T-helper 9 cell (primary cell): ENCODE results near the gene LSAMP.
"Not testable (repeated sequence)": the region's sequence is repeated elsewhere in the genome, so short reads cannot be mapped to it uniquely, and the experiment has no call there.

ENCODE experiments used
- DNase-seq: peaks from one replicate; pipeline ENCODE4 v3.0.0-alpha.2; 2020

The LSAMP gene

GRCh38 chr3:115862849-115863248 lies 582.4 kb downstream of the LSAMP start:
- no peak for DNase-seq

GRCh38 chr3:115862099-115862498 lies 583.2 kb downstream of the LSAMP start:
- DNase-seq: no peak

- DNase-seq: no peak
Observed at GRCh38 chr3:115861166-115861733, 584.0 kb downstream of the LSAMP start.

- DNase-seq: no peak
Observed at GRCh38 chr3:115860766-115861165, 584.5 kb downstream of the LSAMP start.

- no peak for DNase-seq
Observed at GRCh38 chr3:115859002-115859807, 586.1 kb downstream of the LSAMP start.

GRCh38 chr3:115857518-115858136 lies 587.7 kb downstream of the LSAMP start:
- no peak for DNase-seq

GRCh38 chr3:115855911-115856310 lies 589.4 kb downstream of the LSAMP start:
- DNase-seq: no peak

GRCh38 chr3:115853104-115853503 lies 592.2 kb downstream of the LSAMP start:
- DNase-seq: no peak

GRCh38 chr3:115852278-115852677 lies 593.0 kb downstream of the LSAMP start:
- no peak for DNase-seq

GRCh38 chr3:115851571-115851970 lies 593.7 kb downstream of the LSAMP start:
- DNase-seq: no peak

GRCh38 chr3:115848641-115849040 lies 596.6 kb downstream of the LSAMP start:
- no peak for DNase-seq

- no peak for DNase-seq
Observed at GRCh38 chr3:115845986-115846385, 599.3 kb downstream of the LSAMP start.

- not testable (repeated sequence) for DNase-seq
Observed at GRCh38 chr3:115844729-115845128, 600.6 kb downstream of the LSAMP start.

GRCh38 chr3:115843206-115843605 lies 602.1 kb downstream of the LSAMP start:
- no peak for DNase-seq

GRCh38 chr3:115839246-115839645 lies 606.0 kb downstream of the LSAMP start:
- DNase-seq: no peak

- DNase-seq: no peak
Observed at GRCh38 chr3:115838786-115839185, 606.5 kb downstream of the LSAMP start.

- no peak for DNase-seq
Observed at GRCh38 chr3:115836944-115837343, 608.3 kb downstream of the LSAMP start.

GRCh38 chr3:115835946-115836345 lies 609.3 kb downstream of the LSAMP start:
- DNase-seq: no peak

- no peak for DNase-seq
Observed at GRCh38 chr3:115834068-115834467, 611.2 kb downstream of the LSAMP start.

- DNase-seq: no peak
Observed at GRCh38 chr3:115833074-115833473, 612.2 kb downstream of the LSAMP start.

- DNase-seq: no peak
Observed at GRCh38 chr3:115832265-115832664, 613.0 kb downstream of the LSAMP start.

GRCh38 chr3:115831864-115832263 lies 613.4 kb downstream of the LSAMP start:
- no peak for DNase-seq

GRCh38 chr3:115830764-115831395 lies 614.4 kb downstream of the LSAMP start:
- DNase-seq: no peak

GRCh38 chr3:115828401-115828800 lies 616.9 kb downstream of the LSAMP start:
- DNase-seq: no peak
